ENCODE data around the gene STRN4. TPM values are rescaled to one million over a fixed set of nuclear protein-coding genes. Genes with fewer than 3 reads are reported as not detected.
A peak's percentile ranks its signal among the peaks of the same experiment; 100 is the strongest.

Gene STRN4
- total and polyA plus RNA-seq, 7 donors: 28.6 to 72.3 (median 46.2) TPM

DNA sequence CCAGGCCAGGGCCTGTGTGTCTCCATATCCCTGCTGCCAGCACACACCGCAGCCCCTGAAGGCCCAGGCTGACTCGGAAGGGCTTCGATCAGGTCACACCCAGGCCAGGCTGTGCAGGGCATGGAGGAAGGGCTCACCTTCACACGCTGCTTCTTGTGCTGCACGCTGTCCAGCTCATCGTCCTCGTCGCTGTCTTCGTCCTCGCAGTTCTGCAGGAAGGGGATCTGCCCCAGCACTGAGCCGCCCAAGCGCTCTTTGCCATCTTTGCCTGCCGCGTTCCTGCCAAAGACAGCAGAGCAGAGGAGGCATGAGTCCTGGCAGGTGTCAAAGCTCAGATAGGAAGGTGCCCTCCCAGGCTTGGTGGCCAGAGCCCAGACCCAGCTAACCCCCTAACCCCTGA lies 15.7 kb downstream of the STRN4 start:
- intact Hi-C loops (cut with DNase I): no loop called here
- TF ChIP-seq, protein P1, sequence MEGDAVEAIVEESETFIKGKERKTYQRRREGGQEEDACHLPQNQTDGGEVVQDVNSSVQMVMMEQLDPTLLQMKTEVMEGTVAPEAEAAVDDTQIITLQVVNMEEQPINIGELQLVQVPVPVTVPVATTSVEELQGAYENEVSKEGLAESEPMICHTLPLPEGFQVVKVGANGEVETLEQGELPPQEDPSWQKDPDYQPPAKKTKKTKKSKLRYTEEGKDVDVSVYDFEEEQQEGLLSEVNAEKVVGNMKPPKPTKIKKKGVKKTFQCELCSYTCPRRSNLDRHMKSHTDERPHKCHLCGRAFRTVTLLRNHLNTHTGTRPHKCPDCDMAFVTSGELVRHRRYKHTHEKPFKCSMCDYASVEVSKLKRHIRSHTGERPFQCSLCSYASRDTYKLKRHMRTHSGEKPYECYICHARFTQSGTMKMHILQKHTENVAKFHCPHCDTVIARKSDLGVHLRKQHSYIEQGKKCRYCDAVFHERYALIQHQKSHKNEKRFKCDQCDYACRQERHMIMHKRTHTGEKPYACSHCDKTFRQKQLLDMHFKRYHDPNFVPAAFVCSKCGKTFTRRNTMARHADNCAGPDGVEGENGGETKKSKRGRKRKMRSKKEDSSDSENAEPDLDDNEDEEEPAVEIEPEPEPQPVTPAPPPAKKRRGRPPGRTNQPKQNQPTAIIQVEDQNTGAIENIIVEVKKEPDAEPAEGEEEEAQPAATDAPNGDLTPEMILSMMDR (IDR thresholded peaks at IDR 0.05): no peak
- no peak overlapping the region for H3K27ac ChIP-seq
- no peaks in the 10 kb centered on the region for H3K27me3 ChIP-seq (ENCODE audit: insufficient read depth in 3 of 3, low read length in 2 of 3)
- peaks cover 0 to 100% of the 10 kb centered on the region in 2 donors for H3K36me3 ChIP-seq (ENCODE audit: insufficient read depth in 1 of 2, low read depth in 1 of 2)
- no peaks in the 10 kb centered on the region for H3K4me1 ChIP-seq
- no peak overlapping the region for H3K4me3 ChIP-seq
- ATAC-seq (no peak), DNase-seq (peak in 1 of 2 donors; percentile 42)
- no peaks in the 10 kb centered on the region for H3K9me3 ChIP-seq
- WGBS, 3 donors: 94 to 97% (median 96%) methylated on average over 14 of the region's 14 CpGs

DNA sequence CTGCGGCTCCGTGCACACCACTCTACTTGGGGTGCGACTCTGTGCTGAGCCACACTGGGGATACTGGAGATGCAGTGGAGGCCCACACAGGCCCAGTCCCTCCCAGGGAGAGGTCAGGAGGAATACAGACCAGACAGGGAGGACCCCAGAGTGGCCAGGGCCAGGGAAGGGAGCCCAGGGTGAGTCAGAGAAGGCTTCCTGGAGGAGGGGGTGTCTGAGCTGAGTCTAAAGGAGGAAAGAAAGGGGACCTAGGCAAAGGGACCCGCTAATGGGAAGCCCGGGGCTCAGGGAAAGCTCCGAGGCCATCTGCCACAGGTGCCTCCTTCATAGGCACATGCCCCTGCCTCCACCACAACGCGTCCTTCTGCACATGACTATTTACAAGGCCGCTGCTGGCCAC lies 16.1 kb downstream of the STRN4 start:
- Histone ChIP-seq H3K9me3 (no peaks in the 10 kb centered on the region), H3K36me3 (ENCODE audit: insufficient read depth in 1 of 2, low read depth in 1 of 2) (peaks cover 0 to 100% of the 10 kb centered on the region in 2 donors), H3K4me1 (no peaks in the 10 kb centered on the region), H3K4me3 (no peak overlapping the region), H3K27ac (no peak overlapping the region), H3K27me3 (ENCODE audit: insufficient read depth in 3 of 3, low read length in 2 of 3) (no peaks in the 10 kb centered on the region)
- TF ChIP-seq, protein P1 (IDR thresholded peaks at IDR 0.05): no peak
- no peak for DNase-seq
- 95 to 98% (median 95%) methylated on average over 9 of the region's 9 CpGs for WGBS, 3 donors
- ATAC-seq: no peak
- intact Hi-C loops (cut with DNase I): no loop called here

DNA sequence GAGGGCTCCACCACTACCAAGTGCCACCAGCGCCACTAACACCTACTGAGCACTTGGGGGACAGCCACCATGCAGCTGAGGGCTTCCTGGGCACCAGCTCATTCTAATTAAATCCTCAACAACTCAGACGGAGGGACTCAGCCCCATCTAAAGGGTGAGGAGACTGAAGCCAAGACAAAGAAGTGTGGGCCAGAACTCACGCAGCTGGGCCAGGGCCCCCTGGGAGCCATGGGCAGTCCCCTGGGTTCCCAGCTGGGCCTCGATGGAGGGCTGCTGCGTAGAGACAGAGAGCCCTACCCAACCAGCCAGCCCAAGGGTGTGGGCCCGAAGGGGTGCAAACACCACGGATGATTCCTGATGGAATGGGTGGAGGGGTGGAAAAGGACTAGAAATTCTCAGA lies 16.6 kb downstream of the STRN4 start:
- Histone ChIP-seq H3K4me3 (no peak overlapping the region), H3K9me3 (no peaks in the 10 kb centered on the region), H3K27me3 (ENCODE audit: insufficient read depth in 3 of 3, low read length in 2 of 3) (no peaks in the 10 kb centered on the region), H3K27ac (no peak overlapping the region), H3K36me3 (ENCODE audit: insufficient read depth in 1 of 2, low read depth in 1 of 2) (peaks cover 0 to 100% of the 10 kb centered on the region in 2 donors), H3K4me1 (no peaks in the 10 kb centered on the region)
- DNase-seq: no peak
- no peak for ATAC-seq
- TF ChIP-seq, protein P1 (IDR thresholded peaks at IDR 0.05): no peak
- intact Hi-C loops (cut with DNase I): loop anchor here in 1 of 2 donors (2.0 kb wide), 1 partner anchor 17 kb away; no protein-coding TSS in a partner anchor
- WGBS, 3 donors: 72 to 82% (median 76%) methylated on average over 7 of the region's 7 CpGs

DNA sequence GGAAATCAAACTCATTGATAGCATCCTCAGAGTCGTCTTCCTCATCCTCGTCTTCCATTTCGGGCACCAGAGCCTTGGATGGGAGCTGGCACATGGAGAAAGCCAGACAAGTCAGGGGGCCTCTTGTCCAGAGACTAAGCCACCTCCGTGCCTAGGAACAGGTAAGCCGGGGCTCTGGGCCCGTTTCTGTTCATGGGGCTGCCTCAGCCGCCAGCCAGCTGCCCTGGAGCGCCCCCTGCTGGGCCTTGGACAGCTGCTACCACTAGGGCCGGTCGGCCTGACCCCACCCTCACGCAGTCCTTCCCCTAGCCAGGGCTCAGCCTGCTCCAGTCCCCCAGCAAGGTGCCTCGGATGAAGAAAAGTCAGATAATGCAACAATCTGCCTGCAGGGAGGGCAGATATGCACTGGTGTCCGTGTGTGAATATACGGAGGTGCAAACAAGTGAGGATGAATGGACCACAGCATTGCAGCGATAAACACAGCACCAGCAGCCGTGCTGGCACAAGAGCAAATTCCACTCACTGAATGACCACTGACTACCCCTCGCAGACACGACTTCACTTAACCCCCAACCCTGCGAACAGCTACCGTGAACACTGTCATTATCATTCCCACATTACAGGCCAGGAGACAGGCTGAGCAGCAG lies 17.4 kb downstream of the STRN4 start:
- Histone ChIP-seq H3K27me3 (ENCODE audit: insufficient read depth in 3 of 3, low read length in 2 of 3) (no peaks in the 10 kb centered on the region), H3K36me3 (ENCODE audit: insufficient read depth in 1 of 2, low read depth in 1 of 2) (peaks cover 0 to 100% of the 10 kb centered on the region in 2 donors), H3K4me1 (no peaks in the 10 kb centered on the region), H3K4me3 (no peak overlapping the region), H3K9me3 (no peaks in the 10 kb centered on the region), H3K27ac (no peak overlapping the region)
- intact Hi-C loops (cut with DNase I): loop anchor here in 1 of 2 donors (2.0 kb wide), 1 partner anchor 16 kb away; no protein-coding TSS in a partner anchor
- peak; percentile 80 to 85 for DNase-seq
- peak; percentile 71 to 80 (median 74) for ATAC-seq
- 40 to 49% (median 41%) methylated on average over 20 of the region's 20 CpGs for WGBS, 3 donors
- TF ChIP-seq, protein P1 (IDR thresholded peaks at IDR 0.05): peak; percentile 89

Measured in psoas muscle (tissue), 8 donors.